T-helper 1 cell treated with Interleukin-12 subunit alpha and Interleukin-12 subunit beta and Interleukin-4 antibody, amounts not matched to agents 30 μg/mL and 1 μg/mL, for 36 hours (primary cell): Measurements from ENCODE around the gene TBC1D19.

Experiments used
- H3K27ac Mint-ChIP-seq: one replicate; pipeline ENCODE4 v1.8.0; 2021; ENCODE audit warnings: mild to moderate bottlenecking, mixed read lengths
- H3K27me3 Mint-ChIP-seq: one replicate; pipeline ENCODE4 v1.8.0; 2021; ENCODE audit warnings: low read depth, mixed read lengths
- H3K36me3 Mint-ChIP-seq: one replicate; pipeline ENCODE4 v1.8.0; 2021; ENCODE audit warnings: low read depth, mixed read lengths
- H3K4me1 Mint-ChIP-seq: one replicate; pipeline ENCODE4 v1.8.0; 2021; ENCODE audit warnings: low read depth, mixed read lengths
- H3K4me3 Mint-ChIP-seq: one replicate; pipeline ENCODE4 v1.8.0; 2021; ENCODE audit warnings: mild to moderate bottlenecking, moderate library complexity, mixed read lengths
- H3K9me3 Mint-ChIP-seq: one replicate; pipeline ENCODE4 v1.8.0; 2021; ENCODE audit warnings: mixed read lengths

The TBC1D19 gene

DNA sequence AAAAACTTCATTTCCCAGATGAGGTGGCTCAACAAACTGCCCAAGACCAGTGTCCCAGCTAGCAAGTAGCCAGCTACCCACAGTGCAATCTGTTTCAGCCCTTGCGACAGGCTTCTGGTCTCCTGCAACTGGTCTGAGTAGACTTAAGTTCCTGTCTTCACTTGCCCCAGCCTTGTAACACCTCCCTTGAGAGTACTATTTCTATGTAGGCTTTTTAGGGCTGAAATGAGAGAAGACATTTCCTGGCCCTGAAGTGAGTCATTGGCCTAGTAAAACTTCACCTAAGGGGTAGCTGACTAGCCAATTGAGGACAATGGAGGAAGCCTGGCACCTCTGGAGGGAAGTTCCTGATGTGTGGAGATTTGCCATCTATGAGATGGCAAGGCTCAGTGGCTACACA is 196.7 kb downstream of the TBC1D19 start:
- H3K36me3 Mint-ChIP-seq = peaks cover 4% of the 10 kb centered on the region
- H3K4me1 Mint-ChIP-seq = no peaks in the 10 kb centered on the region
- no peak overlapping the region for H3K27ac Mint-ChIP-seq
- H3K4me3 Mint-ChIP-seq = no peak overlapping the region
- H3K27me3 Mint-ChIP-seq = no peaks in the 10 kb centered on the region
- H3K9me3 Mint-ChIP-seq = no peaks in the 10 kb centered on the region

DNA sequence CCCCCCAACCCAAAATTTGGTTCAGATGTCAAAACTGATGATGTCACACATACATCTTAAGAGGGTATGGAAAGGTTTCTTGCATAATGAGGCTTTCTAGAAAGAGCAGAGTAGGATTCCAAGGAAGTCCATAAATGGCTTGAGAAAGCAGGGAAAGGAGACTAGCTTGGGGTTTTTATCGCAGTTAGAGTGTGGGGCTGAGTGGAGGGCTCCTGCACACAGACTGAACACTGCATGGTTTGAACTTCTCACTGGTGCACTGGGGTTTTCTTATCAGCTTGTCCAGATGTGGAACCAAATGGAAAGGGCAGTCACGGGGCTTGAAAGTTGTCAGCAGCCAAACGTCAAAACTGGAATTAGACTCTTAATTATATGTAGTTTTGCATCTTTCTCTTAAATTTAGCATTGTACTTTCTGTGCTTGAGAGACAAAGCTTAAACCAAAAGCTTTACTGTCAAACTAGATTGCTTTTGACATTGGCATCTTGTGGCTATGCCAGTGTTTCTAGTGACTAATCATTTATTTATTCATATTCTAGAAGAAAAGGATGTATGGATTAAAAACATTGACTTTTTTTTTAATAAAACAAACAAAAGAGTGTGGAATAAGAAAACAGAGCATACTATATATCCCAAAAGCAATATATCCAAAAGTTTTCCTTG is 198.4 kb downstream of the TBC1D19 start:
- H3K4me3 Mint-ChIP-seq = no peak overlapping the region
- no peak overlapping the region for H3K27ac Mint-ChIP-seq
- peaks cover 4% of the 10 kb centered on the region for H3K36me3 Mint-ChIP-seq
- no peaks in the 10 kb centered on the region for H3K27me3 Mint-ChIP-seq
- H3K4me1 Mint-ChIP-seq = no peaks in the 10 kb centered on the region
- H3K9me3 Mint-ChIP-seq = no peaks in the 10 kb centered on the region

DNA sequence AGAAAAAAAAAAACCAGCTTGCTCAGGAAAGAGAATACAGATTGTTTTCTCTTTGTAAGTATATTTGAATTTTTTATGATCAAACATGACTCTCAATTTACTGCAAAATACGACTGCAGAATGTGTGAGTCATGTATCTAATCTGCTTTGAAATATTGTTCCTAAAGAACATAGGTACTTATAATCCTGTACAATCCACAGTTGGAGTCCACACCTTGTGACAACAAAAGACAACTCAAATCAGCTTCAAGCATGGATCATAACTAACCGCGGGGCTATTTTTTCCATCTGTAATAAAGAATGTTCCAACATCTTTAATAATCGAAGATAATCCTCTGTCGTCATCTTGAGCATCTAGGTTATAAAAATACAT is 198.9 kb downstream of the TBC1D19 start:
- Mint-ChIP-seq H3K4me1 (peaks cover 2% of the 10 kb centered on the region), H3K9me3 (no peaks in the 10 kb centered on the region), H3K27ac (no peak overlapping the region)

DNA sequence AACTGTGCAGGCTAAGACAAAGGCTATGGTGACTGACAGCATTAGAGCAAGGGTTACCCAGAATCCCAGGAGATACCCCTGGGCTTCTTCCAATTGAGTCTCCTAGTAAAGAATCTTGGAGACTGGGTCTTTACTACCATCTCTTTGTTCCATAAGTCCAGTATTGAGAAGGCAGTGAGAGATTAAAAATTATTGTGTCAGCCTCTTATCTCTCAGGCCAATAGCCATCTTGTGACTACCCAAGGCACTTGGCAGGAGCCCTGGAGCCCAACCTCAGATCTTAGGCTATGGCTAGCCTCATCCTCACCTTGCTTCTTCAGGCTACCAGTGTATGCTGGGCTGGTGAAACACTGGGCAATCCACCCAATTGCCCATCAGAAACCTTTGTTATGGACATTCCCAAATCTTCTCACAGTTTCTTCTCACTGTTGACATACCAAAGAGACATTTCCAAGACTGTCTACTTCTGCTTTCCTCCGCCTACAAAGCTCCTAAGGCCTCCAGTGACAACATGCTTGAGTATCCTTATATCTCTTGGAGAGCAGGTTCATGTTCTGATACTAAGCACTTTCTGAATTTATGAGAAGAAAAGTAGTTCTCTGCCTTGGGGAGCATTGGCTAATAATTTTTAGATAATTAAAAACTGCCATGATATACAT is 200.5 kb downstream of the TBC1D19 start:
- H3K27ac Mint-ChIP-seq = no peak overlapping the region
- peaks cover 4% of the 10 kb centered on the region for H3K36me3 Mint-ChIP-seq
- no peaks in the 10 kb centered on the region for H3K9me3 Mint-ChIP-seq
- peaks cover 4% of the 10 kb centered on the region for H3K4me1 Mint-ChIP-seq
- H3K4me3 Mint-ChIP-seq = no peak overlapping the region
- H3K27me3 Mint-ChIP-seq = no peaks in the 10 kb centered on the region

More for the DNA sequence above, 198.9 kb downstream of the TBC1D19 start:
- Mint-ChIP-seq H3K27me3 (no peaks in the 10 kb centered on the region), H3K36me3 (peaks cover 4% of the 10 kb centered on the region), H3K4me3 (no peak overlapping the region)

DNA sequence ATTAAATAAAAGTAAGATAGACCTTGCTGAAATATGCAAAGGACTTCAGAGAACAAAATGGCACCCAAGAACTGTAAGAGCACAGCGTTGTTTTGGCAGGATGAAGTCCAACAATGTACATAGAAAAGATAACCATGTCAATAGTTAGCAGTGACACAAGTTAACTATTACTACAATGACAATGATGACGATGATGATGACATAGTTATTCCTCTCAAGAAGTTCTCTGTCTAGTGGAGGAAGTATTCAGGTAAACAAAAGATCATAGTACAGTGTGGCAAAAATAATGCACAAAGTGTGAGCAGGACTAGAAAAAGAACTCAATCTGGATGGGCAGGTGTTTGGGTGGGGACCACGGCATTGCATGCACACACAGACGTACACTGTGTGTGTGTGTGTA is 201.4 kb downstream of the TBC1D19 start:
- Mint-ChIP-seq H3K27ac (no peak overlapping the region), H3K4me1 (peaks cover 4% of the 10 kb centered on the region), H3K4me3 (no peak overlapping the region), H3K9me3 (no peaks in the 10 kb centered on the region), H3K27me3 (no peaks in the 10 kb centered on the region), H3K36me3 (peaks cover 4% of the 10 kb centered on the region)

DNA sequence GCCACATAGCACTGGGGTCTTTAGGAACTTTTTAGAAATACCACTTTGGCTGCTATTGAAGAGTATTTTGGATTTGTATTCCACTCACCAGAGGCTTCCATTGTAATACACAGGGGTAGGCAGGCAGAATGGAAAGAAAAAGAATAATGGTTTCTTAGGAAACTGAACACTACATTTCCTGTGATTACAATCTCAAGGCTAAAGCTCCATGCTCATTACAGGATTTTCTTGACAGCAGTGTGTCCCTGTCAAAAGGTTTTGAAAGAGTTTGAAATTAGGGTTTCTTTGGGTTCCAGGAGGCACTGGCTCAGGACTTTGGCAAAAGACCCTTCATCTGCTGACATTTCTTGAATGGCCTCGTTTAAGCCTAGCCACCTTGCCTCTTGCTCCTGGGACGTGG is 201.9 kb downstream of the TBC1D19 start:
- Mint-ChIP-seq H3K4me3 (no peak overlapping the region), H3K27ac (no peak overlapping the region), H3K9me3 (no peaks in the 10 kb centered on the region), H3K27me3 (no peaks in the 10 kb centered on the region), H3K36me3 (peaks cover 4% of the 10 kb centered on the region), H3K4me1 (peaks cover 4% of the 10 kb centered on the region)

DNA sequence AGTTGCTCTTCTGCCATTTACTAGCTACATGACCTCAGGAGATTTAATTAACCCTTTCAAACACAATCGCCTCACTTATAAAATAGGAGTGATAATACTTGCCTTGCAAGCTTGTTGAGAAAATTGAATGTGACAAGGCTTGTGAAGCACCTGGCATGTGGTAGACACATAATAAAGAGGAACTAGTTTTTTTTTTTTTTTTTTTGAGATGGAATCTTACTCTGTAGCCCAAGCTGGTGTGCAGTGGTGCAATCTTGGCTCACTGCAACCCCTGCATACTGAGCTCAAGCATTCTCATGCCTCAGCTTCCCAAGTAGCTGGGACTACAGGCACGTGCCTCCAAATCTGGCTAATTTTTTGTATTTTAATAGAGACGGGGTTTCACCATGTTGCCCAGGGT is 203.0 kb downstream of the TBC1D19 start:
- no peak overlapping the region for H3K27ac Mint-ChIP-seq
- no peak overlapping the region for H3K4me3 Mint-ChIP-seq
- H3K4me1 Mint-ChIP-seq = peaks cover 4% of the 10 kb centered on the region
- H3K27me3 Mint-ChIP-seq = no peaks in the 10 kb centered on the region
- peaks cover 4% of the 10 kb centered on the region for H3K36me3 Mint-ChIP-seq
- no peaks in the 10 kb centered on the region for H3K9me3 Mint-ChIP-seq

DNA sequence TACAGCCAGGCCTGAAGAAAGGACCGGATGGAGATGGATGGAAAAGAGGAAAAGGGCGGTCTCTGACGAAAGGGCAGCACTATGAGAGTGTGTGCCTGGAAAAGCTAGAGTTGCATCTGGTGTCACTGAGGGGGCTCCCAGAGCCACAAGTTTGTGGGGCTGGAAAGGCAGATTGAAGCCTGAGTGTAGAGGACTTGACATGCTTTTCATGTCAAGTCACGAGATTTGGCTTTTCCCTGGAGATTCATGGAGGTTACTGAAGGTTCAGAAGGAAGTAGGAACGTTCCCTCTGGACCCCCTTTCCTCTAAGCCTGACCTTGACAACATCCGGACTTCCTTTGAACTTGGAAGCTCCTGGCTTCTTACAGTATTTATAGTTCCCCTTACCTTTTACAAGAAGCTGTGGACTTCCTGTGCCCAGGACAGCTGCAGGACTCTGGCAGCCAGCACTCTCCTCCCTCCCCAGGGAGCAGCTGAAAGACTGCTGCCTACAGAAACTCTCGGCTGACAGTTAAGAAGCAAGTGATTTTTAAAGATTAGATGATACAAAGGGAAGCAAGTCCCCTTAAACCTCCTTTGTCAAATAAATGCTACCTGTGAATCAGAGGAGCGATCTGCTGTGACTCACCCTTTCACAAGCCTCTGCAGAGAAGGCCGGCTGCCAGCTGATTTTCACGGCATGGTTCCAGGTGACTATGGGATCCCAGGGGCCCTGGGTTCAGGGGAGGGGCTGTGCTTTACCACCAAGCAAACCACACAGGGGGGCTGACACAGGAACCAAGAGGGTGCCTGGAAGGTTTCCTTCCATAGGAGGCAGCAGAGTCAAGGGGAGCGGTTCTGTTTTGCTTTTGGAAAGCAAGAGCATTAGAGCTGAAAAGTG is 203.8 kb downstream of the TBC1D19 start:
- no peaks in the 10 kb centered on the region for H3K27me3 Mint-ChIP-seq
- H3K4me3 Mint-ChIP-seq = no peak overlapping the region
- peaks cover 4% of the 10 kb centered on the region for H3K36me3 Mint-ChIP-seq
- no peaks in the 10 kb centered on the region for H3K9me3 Mint-ChIP-seq
- no peak overlapping the region for H3K27ac Mint-ChIP-seq
- peaks cover 4% of the 10 kb centered on the region for H3K4me1 Mint-ChIP-seq

DNA sequence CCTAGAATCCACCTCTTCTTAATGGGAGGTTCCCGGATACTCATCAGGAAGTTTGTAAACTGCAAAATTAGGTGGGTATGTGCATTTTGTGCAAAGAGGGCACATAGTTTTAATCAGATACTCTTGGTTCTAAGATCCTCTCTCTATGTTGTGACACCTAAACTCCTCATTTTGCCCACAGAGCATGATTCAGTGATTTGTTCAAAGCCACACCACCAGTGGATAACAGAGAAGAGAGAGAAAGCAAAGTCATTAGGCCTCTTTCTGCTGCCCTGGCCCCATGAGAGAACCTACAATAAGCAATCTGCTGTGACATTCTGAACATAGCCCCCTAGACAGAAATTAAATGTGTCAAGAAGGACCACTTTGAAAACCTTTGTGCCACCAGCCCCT is 204.5 kb downstream of the TBC1D19 start:
- Mint-ChIP-seq H3K36me3 (no peaks in the 10 kb centered on the region), H3K4me1 (peaks cover 4% of the 10 kb centered on the region), H3K27me3 (no peaks in the 10 kb centered on the region), H3K9me3 (no peaks in the 10 kb centered on the region), H3K27ac (no peak overlapping the region), H3K4me3 (no peak overlapping the region)

DNA sequence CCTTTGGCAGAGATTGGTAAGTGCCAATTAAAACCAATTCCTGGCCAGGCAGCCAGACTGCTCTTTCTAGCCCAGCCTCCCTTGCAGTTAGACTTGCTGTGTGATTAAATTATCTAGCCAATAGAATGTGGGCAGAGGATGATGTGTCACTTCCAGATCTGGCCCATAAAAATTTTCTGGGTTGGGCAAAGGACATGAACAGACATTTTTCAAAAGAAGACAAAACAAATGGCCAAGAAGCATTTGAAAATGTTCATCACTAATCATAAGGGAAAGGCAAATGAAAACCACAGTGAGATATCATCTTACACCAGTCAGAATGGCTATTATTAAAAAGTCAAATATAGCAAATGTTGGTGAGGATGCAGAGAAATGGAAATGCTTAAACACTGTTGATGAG is 205.3 kb downstream of the TBC1D19 start:
- H3K36me3 Mint-ChIP-seq = no peaks in the 10 kb centered on the region
- H3K4me1 Mint-ChIP-seq = peaks cover 4% of the 10 kb centered on the region
- no peak overlapping the region for H3K27ac Mint-ChIP-seq
- no peaks in the 10 kb centered on the region for H3K9me3 Mint-ChIP-seq
- H3K27me3 Mint-ChIP-seq = no peaks in the 10 kb centered on the region
- H3K4me3 Mint-ChIP-seq = no peak overlapping the region

DNA sequence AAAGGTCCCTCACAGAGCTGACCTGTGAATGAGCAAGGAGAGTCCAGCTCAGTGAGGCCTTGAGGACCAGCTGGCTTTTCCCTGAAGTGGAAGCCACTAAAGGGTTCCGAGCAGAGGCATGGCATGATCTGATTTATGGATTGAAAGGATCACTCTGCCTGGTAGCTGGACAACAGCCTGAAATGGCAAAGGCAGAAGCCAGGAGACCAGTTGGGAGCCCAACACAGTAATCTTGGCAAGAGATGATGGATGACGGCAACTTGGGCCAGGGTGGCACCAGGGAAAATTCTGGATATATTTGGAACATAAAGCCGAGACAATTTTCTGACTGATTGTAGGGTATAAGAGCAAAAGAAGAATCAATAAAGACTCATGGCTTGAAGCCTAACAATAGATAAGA is 207.5 kb downstream of the TBC1D19 start:
- Mint-ChIP-seq H3K4me1 (peaks cover 4% of the 10 kb centered on the region), H3K36me3 (no peaks in the 10 kb centered on the region), H3K9me3 (no peaks in the 10 kb centered on the region), H3K4me3 (no peak overlapping the region), H3K27ac (no peak overlapping the region), H3K27me3 (no peaks in the 10 kb centered on the region)

DNA sequence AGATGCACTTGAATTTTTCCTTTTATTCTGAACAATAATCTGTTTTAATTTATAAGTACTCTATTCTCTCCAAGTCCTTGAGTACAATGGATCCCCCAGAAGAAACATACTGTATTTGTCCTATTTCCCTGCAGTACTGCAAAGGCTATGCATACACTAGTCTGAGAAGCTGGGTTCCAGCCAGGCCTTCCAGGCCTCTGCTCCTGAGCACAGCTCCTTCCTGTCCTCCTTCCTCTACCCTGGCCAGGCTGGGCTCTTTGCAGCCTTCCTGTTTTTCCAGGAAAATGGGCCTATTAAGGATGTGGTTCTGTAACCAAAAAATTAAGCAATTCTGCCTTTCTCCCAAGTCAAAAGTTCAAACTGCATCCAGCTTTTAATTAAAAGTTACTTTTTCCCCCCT is 208.8 kb downstream of the TBC1D19 start:
- no peaks in the 10 kb centered on the region for H3K9me3 Mint-ChIP-seq
- H3K27me3 Mint-ChIP-seq = peaks cover 7% of the 10 kb centered on the region
- no peaks in the 10 kb centered on the region for H3K36me3 Mint-ChIP-seq

DNA sequence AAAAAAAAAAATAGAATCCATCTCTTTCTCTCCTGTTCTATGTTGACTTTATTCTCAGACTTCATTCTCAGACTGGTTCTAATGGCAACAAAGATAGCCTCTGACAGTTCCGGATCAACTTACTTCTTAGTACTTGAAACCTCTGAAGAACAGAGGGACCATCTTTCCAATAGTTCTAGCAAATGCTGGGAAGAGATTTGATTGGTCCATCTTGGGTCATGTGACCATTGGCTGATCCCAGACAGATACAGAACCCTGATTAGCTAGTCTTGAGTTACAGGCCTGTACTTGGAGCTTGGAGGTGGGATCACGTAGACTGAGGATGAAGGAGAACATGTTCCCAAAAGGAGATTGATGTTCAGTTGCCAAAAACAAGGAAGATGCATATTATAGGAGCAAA is 209.9 kb downstream of the TBC1D19 start:
- Mint-ChIP-seq H3K4me3 (no peak overlapping the region), H3K27me3 (peaks cover 9% of the 10 kb centered on the region), H3K36me3 (no peaks in the 10 kb centered on the region), H3K27ac (no peak overlapping the region), H3K4me1 (no peaks in the 10 kb centered on the region), H3K9me3 (no peaks in the 10 kb centered on the region)

More for the DNA sequence above, 208.8 kb downstream of the TBC1D19 start:
- Mint-ChIP-seq H3K27ac (no peak overlapping the region), H3K4me3 (no peak overlapping the region), H3K4me1 (peaks cover 4% of the 10 kb centered on the region)

DNA sequence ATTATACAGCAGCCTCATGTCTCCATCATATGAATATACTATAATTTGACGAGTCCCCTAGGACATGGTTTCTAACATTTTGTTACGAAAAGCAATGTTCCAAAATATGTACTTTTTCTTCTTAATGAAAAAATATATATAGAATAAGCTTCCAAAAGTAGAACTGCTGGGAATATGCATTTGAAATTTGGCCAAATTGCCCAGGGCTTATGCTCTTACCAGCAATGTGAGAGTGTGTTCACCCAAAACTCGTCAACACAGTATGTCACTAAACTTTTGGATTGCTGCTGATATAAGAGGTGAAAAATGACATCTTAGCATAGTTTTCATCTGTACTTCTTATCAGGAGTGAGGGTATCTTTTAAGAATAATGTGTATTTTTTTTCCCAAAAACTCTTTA is 212.2 kb downstream of the TBC1D19 start:
- Mint-ChIP-seq H3K27me3 (peaks cover 9% of the 10 kb centered on the region), H3K27ac (no peak overlapping the region), H3K4me1 (no peaks in the 10 kb centered on the region), H3K4me3 (no peak overlapping the region), H3K36me3 (no peaks in the 10 kb centered on the region), H3K9me3 (no peaks in the 10 kb centered on the region)

DNA sequence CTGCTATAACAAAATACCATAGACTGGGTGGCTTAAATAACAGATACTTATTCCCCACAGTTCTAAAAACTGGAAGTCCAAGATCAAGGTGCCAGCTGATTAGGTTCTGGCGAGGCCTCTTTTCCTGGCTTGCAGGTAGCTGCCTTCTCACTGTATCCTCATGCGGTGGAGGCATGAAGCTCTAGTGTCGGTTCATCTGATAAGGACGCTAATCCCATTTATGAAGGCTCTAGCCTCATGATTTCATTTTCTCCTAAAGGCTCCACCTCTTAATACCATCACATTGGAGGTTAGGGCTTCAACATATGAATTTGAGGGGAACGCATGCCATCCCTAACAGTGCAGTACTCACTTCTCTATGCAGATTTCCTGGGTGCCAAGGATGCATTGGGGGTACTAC is 218.9 kb downstream of the TBC1D19 start:
- H3K4me1 Mint-ChIP-seq = peaks cover 2% of the 10 kb centered on the region
- H3K36me3 Mint-ChIP-seq = no peaks in the 10 kb centered on the region
- H3K27ac Mint-ChIP-seq = no peak overlapping the region
- peaks cover under 1% of the 10 kb centered on the region for H3K27me3 Mint-ChIP-seq
- H3K4me3 Mint-ChIP-seq = no peak overlapping the region
- H3K9me3 Mint-ChIP-seq = no peaks in the 10 kb centered on the region
